Superior temporal gyrus (tissue), 1 donor: ENCODE results near the gene POC1B.

Source experiments
- DNase-seq: peaks from one replicate; pipeline ENCODE4 v3.0.0-alpha.2; 2016; ENCODE audit errors: extremely low spot score

The POC1B gene

DNA sequence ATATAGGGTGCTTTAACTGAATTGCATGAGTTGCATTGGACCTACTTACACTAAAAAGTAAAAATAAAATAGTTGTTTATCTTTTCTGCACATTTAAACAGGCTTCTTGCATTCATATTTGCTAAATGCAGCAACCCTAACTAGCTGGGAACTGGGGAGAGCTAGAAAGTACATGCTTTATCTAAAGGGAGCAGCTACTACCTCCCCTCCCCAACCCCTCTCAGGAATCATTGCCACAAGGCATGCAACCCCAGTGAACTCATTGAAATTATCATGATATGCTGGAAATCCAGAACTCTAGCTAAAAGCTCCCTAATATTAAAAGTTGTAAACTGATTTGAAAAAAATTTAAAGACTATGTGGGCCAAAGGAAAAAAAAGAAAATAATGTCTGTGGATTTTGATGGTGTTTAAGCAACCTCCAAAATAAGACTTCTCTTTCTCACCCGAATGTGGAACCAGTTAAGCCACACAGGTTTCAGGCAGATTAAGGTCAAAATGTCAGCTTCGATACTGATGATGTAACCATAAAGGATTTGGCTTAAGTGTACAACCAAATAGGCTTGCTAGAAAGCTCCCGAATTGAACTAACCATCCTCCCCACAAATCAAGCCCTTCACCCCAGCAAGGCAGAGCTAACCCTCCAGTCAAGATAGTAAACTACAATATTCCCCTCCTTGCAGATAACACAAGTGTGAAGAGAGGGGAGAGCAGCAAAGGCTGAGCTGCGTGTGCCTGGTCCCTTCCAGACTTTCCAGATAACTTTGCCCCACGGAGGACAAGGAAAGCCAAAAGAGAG, 13.8 kb upstream of the POC1B start:
- no peak for DNase-seq

DNA sequence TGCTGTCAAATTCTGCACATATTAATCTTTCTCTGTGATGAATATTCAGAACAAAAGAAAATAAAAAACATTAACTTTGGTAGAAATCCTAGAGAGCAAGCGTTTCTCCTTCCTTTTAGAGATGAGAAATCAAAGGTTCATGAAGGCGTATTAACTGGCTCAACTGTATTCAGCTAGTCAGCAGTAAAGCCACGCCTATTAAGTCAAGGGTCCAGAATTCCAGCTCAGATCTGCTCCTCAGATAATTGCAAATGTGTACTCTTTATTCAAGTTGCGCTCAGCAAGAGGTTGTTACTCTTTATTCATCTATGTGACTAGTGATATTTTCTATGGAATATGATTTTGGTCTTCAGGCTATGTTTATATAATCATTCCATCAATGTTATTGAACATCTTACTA, 13.1 kb upstream of the POC1B start:
- DNase-seq: no peak

DNA sequence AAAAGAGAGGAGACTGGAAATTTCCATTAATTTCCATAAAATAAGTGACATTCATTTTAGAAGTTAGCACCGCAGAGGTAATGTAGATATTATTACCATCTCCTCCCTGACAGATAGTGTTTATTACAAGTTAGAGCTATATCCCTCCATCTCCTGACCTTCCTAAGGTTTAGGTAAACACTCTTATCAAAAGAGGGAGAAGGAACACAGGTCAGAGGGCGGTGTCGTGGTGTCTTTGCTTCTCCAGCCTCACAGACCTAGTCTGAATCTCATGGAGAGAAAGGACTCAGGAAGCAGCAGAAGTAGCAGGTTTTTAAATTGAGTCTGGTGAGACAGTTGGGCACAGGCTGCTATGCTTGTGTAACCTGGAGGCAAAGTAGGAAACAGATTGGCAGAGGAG, 11.5 kb upstream of the POC1B start:
- DNase-seq: no peak

DNA sequence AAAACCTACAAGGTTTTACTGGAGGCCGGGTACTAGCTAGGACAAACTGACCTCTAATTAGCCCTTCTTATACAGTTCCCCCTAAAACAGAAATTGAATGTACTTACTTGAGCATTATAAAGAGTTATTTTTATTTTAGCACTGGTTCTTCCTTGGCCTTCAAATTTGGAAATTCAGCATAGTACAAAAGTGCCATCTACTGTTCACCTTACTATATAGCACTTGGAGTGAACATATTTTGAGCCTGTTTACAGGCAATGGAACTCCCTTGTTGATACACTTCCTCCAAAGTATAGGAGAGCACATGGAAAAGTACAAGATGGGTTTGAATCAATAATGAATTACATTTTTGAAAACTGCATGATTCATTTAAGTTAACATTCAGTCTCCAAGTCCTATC, 3.9 kb upstream of the POC1B start:
- peak; percentile 85 for DNase-seq

DNA sequence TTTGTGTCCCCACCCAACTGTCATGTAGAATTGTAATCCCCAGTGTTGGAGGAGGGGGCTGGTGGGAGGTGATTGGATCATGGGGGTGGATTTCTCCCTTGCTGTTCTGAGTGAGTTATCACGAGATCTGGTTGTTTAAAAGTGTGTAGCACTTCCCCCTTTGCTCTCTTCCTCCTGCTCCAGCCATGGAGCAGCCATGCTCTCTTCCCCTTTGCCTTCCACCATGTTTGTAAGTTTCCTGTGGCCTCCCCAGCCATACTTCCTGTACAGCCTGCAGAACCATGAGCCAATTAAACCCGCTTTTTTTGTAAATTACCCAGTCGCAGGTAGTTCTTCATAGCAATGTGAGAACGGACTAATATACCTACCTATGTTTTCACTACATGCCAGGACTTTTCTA, 2.6 kb upstream of the POC1B start:
- DNase-seq: no peak

DNA sequence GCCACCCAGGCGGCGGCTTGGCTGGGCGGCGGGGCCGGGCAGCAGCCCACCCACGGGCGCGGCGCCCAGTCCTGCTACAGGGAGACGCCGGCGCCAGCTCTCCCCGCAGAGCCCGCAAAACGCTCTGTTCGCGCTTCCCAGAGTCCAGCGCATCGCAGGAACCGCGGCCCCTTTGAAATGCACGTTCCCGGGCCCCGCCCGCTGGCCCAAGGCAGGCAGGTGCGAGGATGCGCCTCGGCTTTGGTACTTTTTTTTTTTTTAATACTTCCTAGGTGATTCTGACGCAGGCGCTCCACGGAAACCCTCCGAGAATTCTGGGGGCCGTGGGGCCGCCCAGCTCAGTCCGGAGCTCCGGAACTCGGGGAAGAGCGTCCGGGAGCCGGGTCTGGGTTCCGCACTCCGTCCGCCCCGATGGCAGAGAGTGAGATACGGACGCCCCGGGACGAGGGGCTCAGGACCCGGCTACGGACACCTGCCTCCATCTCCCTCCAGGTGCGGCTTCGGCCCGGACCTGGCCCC, 483 bp downstream of the POC1B start:
- peak; percentile 39 for DNase-seq

DNA sequence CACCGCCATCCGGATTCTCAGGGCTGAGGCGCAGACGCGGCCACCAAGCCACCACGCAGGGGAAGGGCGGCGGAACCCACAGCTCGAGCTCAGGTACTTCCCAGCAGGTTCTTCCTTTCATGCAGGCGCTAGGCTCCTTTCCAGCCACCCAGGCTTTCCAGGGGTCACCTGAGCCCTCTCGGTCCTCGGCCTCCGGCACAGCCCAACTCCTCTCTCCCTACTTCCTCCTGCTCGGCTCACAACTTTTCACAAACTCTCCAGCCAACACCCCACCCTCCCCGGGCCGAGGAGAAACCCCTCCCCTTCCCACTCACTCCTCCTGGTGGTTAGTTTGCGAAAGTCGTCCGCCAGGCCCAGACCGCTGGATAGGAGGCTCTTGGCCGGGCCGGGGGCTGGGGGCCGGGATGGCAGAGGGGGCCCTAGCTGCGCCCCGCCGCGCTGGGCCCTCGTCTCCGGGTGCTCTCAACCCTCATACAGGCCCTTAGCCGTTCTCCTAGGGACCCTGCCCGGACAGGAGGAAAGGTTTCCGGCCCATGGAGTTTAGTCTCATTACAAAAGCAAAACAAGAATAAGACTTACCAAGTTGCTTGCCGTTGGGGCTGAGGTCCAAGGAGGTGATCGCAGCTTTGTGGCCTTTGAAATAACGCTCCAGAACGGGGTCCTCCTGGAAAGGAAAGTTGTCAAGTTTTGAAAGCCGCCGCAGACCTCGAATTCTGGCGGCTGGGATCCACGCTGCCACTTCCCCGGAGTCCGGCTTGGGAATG, 1.1 kb downstream of the POC1B start, which contains the start of gene GALNT4:
Gene GALNT4 (minus strand): TSS at position 256 of the 764 bp plus-strand sequence. CDS start 247 bp downstream, at position 9.
- DNase-seq: peak; percentile 79

DNA sequence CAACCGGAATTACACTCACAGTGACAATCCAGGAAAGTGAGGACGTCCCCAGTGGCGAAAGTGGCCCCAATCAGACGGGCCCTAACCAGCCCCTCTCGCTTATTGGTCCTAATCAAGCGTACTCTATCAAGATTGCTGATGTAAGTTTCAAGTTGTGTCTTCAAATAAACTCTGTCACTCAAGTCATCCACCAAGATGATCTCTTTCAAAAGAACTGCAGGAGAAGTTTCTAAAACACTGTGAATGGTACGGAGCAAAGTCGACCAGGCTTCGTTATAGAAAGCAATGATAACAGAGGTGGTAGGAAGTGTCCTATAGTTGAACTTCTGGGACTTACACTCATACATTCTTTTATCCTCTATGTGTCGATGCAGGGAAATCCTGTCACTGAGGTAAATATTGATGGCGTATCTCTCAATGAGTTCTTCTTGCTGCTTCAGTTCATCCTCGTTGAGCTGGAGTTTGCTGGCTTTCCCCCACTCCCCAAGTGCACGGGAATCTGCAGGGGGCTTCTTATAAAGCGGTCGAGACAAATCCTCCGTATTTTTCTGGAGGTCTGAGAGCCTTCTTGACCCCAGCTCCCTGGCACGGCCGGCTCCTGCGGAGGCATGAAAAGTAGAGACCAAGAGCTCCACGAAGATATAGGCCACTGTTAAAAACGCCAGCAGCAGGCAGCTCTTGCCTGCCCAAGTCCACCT, 1.9 kb downstream of the POC1B start:
- no peak for DNase-seq

DNA sequence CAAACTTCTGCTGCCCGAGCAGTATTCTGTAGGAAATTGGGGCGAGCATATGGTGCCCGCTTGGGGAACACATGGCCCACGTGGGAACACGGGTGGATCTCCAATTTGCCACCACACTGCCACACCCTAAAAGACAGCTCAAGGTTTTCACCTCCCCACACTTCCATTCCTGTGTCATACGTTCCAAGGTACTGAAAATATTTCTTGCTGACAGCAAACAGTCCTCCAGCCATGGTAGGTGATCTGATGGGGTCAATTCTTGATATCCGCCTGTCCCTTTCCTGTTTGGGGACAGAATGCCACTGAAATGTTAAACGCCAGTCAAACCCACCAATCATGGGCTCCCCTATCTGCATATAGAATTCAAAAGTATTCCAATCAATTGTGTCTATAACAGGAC, 2.5 kb downstream of the POC1B start:
- no peak for DNase-seq

DNA sequence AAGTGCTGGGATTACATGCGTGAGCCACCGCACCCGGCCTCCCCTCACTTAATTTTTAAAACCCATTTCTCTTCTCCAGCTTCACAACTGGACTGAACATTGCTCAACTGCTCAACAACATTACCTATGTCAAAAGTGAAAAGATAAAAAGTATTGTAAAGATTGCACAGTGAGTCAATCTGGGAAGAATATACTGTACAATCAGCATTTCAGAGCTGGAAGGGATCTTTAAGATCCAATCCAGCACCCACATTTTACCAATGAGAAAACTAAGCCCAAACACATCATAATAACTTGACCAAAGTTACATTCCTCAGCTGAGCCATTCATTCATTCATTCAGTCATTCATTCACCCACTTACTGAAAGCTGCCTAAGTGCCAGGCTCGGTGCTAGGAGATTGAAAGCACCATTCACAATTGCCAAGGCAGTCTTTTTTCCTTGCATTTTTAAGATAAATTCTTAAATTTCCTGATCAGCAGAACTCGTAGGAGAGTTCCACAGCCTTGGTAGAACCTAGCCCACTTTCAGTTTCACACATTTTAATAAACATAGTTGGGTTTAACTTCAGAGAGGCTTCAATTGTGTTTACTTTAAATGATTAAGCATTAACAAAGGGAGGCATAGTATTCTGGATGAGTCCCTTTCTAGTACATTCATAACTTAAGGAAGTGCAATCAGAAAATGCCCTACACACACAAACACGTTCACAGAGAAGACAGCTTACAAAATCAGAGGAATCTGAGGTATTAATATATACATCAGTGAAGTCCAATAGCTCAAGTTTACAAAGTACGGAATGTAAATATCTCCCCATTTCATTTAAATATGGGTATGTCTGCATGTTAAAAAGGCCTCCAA, 4.3 kb downstream of the POC1B start:
- DNase-seq: no peak

DNA sequence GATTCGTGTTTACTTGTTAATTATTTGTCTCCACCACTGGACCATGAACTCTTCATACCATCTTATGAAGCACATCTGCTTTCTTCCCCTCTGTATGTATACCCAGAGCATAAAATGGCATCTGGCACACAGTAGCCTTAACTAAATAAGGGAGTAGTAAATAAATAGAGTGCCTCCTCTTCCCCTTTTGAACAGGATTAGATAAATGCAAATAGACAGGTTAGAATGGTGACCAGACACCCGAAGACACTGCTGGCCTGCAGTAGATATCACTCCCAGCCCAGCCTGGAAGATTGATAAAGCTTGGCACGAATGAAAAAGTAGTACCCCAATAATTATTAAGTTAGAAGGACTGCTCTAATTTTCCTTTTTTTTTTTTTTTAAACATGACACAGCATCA, 8.1 kb downstream of the POC1B start:
- DNase-seq: no peak

DNA sequence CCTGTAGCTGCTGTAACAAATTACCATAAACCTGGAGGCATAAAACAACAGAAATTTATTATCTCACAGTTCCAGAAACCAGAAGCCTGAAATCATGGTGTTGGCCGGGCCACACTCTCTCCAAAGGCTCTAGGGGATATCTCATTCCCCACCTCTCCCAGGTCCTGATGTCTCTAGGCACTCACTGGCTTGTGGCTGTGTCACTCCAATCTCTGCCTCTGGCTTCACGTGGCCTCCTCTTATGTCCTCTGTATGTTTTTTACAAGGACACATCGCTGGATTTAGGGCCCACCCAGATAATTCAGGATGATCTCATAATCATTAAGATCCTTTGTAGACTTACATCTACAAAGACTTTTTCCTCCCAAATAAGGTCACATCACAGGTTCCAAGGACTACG, 9.2 kb downstream of the POC1B start:
- no peak for DNase-seq

DNA sequence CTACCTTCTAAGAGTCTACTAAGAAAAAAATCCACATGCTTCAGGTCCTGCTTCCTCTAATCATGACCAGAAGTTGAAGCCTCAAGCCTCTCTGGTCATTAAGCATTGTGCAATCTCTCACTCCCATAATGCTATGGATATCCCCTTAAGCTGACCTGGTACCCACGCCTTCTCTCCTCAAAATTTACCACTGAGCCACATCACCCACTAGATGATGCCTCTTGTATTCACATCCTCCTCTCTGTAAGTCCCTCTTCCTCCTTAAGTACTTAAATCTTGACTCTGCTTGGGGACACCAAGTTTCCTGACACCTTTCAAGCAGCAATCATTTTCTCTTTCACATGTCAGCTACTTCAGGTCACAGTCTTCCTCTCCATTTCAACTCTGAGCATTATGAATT, 11.1 kb downstream of the POC1B start:
- DNase-seq: no peak

DNA sequence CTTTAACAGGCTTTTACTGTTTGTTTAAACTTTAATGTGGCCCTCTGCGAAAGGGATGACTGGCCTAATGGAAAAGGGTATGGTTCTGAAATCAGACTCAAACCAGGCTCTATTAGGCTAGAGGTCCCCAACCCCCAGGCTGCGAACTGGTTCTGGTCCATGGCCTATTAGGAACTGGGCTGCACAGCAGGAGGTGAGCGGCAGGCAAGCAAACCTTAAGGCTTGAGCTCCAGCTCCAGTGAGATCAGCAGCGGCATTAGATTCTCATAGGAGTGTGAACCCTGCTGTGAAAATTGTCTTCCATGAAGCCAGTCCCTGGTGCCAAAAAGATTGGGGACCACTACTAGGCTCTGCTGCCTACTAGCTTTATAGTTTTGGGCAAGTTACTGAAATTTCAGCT, 12.3 kb downstream of the POC1B start:
- no peak for DNase-seq

DNA sequence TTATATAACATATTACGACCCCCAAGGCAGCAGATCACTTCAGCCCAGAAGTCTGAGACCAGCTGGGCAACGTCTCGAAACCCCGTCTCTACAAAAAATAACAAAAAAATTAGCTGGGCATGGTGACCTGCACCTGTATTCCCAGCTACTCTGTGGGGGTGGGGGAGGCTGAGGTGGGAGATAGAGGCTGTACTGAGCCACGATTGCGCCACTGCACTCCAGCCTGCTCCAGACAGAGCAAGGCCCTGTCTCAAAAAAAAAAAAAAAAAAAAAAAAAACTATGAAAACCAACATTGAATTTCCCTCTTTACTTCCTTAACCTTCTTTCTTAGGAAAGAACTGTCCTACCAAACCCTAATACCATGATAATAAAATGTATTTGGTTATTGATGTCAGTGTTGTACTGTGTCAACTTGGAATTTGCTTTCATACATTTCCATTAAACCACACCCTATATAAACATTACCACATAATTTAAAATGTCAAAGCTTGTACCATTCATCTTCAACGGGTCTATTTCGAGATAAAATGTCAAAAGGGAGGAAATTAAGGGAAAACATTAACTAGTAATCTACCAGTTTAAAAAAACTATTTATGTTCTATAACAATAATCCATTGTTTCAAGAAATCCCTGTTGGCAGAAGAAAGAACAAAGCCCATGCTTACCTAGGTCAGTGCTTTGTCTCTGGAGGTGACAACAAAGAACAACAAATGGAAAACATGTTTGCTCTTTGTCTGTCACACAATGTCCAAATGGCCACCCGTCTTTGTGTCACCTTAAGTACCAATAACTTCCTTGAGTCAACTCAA, 18.6 kb downstream of the POC1B start:
- no peak for DNase-seq

DNA sequence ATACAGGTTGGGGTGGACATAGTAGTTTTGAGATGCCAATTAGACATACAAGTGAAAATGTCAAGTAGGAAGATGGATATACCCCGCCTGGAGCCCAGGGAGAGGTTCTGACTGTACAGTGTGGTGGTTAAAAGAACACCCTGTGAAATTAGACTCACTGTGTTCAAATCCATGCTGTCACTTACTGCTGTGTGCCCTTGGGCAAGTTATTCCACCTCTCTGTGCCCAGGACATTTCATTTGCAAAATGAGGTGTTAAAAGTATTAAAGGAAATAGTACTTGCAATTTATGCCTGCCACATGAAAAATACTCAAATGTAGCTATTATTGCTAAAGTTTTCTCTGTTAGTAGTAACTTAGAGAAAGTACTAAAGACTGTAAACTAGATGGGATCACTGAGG, 19.8 kb downstream of the POC1B start:
- no peak for DNase-seq

DNA sequence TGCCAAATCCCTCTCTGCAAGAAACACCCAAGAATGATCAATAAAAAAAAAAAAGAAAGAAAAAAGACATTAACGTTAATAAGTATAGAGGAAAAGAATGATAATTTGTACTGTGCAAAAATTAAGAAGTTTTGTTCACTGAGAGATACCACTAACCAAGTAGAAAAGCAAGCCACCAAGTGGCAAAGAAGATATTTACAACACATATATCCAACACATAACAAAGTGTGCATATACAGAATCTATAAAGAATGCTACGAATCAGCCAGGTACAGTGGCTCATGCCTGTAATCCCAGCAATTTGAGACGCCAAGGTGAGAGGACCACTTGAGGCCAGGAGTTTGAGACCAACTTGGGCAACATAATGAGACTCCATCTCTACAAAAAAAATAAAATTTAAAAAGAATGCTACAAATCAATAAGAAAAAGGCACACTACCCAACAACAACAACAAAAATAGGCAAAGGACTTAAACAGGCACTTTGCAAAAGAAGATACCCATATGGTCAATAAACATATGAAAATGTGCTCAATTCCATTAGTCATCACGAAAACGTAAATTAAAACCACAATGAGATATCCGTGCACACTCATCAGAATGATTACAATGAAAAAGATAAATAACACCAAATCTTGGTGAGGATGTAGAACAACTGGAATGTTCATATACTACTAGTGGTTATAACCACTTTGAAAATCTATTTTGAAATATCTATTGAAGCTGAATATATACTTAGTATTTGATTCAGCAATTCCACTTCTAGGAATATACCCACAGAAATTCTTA, 21.1 kb downstream of the POC1B start:
- DNase-seq: no peak

DNA sequence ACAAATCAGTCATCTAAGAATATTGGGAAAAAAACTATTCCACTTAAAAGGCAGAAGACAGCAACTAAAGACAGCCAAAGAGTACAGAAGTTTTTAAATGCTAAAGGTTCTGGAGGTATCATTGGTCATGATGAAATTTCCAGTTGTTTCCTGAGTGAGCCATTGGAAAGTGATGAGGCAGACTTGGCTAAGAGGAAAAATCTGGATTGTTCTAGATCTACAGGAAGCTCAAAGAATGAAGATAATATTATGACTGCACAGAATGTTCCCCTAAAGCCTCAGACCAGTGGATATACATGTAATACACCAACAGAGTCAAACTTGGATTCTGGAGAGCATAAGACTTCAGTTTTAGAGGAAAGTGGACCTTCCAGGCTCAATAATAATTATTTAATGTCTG, 24.1 kb downstream of the POC1B start:
- no peak for DNase-seq

DNA sequence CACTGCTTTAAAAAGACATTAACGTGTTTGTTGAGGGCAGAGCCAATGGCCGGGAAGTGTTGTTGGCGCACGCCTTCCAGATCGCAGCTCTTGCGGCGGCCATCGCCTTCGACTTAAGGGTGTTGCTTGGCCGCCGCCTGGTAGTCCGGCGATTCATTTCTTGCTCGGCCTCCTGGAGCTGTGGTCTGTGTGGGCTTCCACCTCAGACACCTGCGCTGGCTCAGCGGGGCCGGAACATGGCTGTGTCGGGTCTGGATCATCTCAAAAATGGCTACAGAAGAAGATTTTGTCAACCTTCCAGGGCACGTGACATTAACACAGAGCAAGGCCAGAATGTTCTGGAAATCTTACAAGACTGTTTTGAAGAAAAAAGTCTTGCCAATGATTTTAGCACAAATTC, 26.0 kb downstream of the POC1B start:
- no peak for DNase-seq

DNA sequence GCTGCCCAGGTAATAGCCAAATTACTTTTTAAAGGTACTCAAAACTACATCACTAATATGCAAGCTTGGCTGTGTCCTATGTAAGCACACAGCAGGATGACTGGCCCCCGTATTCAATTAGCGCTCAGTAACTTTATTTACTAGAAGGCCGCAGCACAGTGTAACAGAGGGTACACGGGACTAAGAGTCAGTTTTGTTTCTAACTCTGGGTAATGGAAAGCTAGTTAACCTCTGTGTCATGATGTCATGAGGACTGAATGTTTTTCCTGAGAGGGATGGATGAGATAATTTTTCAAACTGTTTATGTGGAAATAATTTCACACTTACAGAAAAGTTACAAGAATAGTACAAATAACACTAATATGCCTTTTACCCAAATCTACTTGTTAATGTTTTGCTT, 28.4 kb downstream of the POC1B start:
- no peak for DNase-seq
